GM12865 (cell line): ENCODE data around the gene SAMD1.

Experiments used
- DNase-seq: peaks from one replicate; pipeline ENCODE4 v3.0.0; 2010; ENCODE audit warnings: low read depth
- H3K4me3 ChIP-seq: 2 replicates; pipeline ENCODE4 v1.5.1; 2011; ENCODE audit warnings: mild to moderate bottlenecking, low read depth, low read length, control low read depth
- CTCF ChIP-seq: IDR thresholded peaks from 2 replicates; pipeline ENCODE4 v1.5.1; 2011; ENCODE audit warnings: low read length, control low read depth, low read depth, inconsistent platforms; ENCODE audit not compliant: insufficient read depth; ENCODE audit errors: missing control alignments

SAMD1 gene

GRCh38 chr19:14107581-14108461, 17.3 kb upstream of the SAMD1 start:
- no peak for DNase-seq
- no peak for TF ChIP-seq CTCF
- no peak overlapping the region for H3K4me3 ChIP-seq

GRCh38 chr19:14106840-14107239, 16.3 kb upstream of the SAMD1 start:
- no peak for DNase-seq
- H3K4me3 ChIP-seq = no peak overlapping the region
- no peak for TF ChIP-seq CTCF

DNA sequence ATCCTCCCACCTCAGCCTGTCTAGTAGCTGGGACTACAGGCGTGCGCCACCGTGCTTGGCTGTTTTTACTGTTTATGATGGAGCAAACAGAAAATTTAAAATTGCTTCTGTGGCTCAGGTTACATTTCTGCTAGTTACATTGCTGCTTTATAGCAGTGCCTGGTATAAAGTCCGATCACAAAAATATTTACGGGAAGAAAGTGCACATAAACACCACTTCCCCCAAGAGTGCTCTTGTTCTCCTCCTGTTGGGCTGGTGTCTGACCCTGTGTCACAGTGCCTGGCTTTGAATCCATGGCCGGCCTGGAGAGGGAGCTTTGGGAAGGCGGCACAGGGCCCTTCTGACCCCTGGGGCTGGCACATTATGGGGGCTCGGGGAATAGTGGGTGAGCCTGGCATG, 15.1 kb upstream of the SAMD1 start:
- DNase-seq = no peak
- TF ChIP-seq CTCF = no peak

GRCh38 chr19:14103310-14103709, 12.8 kb upstream of the SAMD1 start:
- no peak for DNase-seq
- no peak overlapping the region for H3K4me3 ChIP-seq
- TF ChIP-seq CTCF = no peak

More for the DNA sequence above, 15.1 kb upstream of the SAMD1 start:
- H3K4me3 ChIP-seq = no peak overlapping the region

- no peak overlapping the region for H3K4me3 ChIP-seq
- TF ChIP-seq CTCF = no peak
- DNase-seq = no peak
These were observed 12.2 kb upstream of the SAMD1 start for GRCh38 chr19:14102756-14103155.

DNA sequence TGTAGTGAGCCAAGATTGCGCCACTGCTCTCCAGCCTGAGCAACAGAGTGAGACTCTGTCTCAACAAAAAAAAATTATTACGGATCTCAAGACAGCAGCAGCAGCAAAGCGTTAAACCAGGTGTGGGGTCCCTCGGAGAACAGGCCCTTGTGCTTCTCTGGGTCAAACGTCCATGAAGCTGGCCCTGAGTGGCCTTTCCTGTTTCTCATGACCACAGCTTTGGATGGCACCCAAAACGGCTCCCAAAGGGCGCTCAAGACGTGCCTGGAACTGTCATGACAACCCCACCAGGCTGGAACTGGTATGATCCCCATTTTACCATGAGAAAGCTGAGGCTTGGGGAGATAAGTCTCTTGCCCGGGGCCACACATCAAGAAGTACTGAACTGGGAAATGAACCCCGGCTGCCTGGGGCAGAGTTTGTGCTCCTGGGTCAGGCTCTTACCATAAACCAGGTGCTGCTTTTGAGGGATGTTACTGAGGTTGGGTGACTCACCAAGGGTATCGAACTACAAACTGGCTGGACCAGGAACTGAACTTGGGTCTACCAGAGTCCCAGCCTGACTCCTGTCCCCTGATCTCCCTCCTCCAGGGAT, 11.6 kb upstream of the SAMD1 start:
- no peak overlapping the region for H3K4me3 ChIP-seq
- TF ChIP-seq CTCF = no peak
- DNase-seq = no peak
